GM10248 (cell line): ENCODE results near the gene NPDC1.

Source experiments
- CTCF ChIA-PET: fragments of 300-600 bp; sonication (Branson Sonifier 250); formaldehyde crosslinking; extraction: SDS; loops from one replicate; lab custom pipeline; 2021; ENCODE audit warnings: antibody characterized with exemption; lab: Yijun Ruan, JAX
- POLR2A ChIA-PET: fragments of 350-650 bp; sonication (Branson Sonifier 250); formaldehyde crosslinking; extraction: SDS; loops from one replicate; lab custom pipeline; 2020; ENCODE audit warnings: antibody characterized with exemption; lab: Yijun Ruan, JAX
- DNase-seq: peaks from one replicate; pipeline ENCODE4 v3.0.0; 2012; ENCODE audit errors: extremely low spot score
- TF ChIP-seq, protein P1 (sequence below): IDR thresholded peaks from 2 replicates; pipeline ENCODE4 v1.5.1; 2012; ENCODE audit warnings: mild to moderate bottlenecking, low read depth; ENCODE audit errors: extremely low read depth, missing control alignments, control extremely low read depth

Gene NPDC1

DNA sequence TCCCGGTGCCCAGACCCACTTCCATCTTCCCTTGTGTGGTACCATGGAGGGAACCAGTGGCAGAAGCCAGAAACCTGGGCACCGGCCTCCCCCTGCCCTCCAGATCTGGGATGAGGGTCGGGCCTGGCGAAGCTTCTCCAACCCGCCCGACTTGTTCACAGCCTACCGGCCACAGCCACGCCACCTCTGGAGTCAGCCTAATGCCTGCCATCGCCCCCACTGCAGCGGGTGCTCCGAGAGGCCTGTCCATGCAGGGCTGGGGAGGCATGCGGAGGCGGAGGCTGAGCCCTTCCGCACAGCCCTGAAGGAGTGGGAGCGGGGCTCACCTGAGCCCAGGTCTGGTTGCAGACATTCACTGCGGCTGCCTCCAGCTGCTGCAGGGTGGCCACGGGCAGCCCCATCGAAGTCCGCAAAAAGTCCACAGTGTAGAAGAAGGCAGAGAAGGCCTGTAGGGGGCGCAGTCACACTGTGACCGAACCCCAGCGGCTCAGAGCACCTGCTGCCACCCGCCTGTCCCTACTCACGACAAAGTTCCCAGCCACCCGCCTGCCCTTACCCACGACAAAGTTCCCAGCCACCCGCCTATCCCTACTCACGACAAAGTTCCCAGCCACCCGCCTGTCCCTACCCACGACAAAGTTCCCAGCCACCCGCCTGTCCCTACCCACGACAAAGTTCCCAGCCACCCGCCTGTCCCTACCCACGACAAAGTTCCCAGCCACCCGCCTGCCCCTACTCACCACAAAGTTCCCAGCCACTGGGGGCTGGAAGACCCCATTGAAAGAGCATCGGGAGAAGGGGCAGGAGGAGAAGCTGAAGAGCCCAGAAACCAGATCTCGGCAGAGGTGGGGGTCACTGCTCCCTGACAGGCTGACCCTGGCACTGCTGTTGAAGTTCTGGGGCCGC is 3.8 kb upstream of the NPDC1 start:
- ChIA-PET CTCF (interaction anchor here (1.1 to 6.1 kb wide), 4 partner anchors 14 to 187 kb away, joined by 3 to 115 read pairs (median 36); partner anchors contain the start of genes FUT7 and SAPCD2), POLR2A (no interaction called here)
- TF ChIP-seq, protein P1, sequence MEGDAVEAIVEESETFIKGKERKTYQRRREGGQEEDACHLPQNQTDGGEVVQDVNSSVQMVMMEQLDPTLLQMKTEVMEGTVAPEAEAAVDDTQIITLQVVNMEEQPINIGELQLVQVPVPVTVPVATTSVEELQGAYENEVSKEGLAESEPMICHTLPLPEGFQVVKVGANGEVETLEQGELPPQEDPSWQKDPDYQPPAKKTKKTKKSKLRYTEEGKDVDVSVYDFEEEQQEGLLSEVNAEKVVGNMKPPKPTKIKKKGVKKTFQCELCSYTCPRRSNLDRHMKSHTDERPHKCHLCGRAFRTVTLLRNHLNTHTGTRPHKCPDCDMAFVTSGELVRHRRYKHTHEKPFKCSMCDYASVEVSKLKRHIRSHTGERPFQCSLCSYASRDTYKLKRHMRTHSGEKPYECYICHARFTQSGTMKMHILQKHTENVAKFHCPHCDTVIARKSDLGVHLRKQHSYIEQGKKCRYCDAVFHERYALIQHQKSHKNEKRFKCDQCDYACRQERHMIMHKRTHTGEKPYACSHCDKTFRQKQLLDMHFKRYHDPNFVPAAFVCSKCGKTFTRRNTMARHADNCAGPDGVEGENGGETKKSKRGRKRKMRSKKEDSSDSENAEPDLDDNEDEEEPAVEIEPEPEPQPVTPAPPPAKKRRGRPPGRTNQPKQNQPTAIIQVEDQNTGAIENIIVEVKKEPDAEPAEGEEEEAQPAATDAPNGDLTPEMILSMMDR = peak; percentile 36
- peak; percentile 70 for DNase-seq

- TF ChIP-seq, protein P1 = no peak
- ChIA-PET CTCF (interaction anchor here (0.6 to 6.1 kb wide), 6 partner anchors 13 to 188 kb away, joined by 3 to 115 read pairs (median 3); partner anchors contain the start of genes FUT7 and SAPCD2), POLR2A (interaction anchor here (1.1 kb wide), 1 partner anchor 192 kb away, joined by 3 read pairs; the partner anchor contains the start of gene TUBB4B)
- DNase-seq = no peak
Measured at GRCh38 chr9:137048655-137049543, 2.9 kb upstream of the NPDC1 start.

DNA sequence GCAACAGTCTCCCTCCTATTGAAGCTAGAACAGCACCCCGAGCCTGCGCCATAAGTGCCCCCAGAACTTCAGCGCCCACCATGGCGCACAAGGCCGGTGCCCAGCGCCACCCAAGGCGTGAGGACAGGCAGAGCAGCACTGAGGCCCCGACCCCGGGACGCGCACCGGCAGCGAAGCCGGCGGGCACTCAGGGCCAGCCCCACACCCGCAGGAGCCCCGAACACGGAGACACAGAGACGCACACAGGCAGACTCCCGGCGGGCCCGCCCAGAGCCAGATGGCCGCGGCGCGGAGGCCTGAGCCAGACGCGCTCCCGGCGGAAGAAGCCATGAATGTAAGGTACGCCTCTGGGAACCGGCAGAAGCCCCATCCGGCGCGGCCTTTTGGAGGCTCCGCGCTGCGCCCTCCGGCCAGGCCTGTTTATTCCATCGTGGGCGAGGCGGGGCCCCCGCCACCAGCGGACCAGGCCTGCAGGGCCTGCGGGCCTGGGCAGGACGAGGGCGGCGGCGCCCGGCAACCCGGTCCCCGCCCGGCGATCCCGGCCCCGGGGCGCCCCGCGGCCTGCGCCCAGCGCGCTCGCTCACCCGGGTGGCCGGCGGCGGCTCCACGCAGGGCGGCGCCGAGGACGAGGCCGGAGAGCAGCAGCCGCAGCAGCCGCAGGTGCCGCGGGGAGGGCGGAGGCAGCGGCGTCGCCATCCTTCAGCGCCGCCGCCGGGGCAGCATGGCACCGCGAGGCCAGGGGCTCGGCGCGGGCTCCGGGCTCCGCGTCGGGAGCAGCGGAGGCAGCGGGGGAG is 486 bp downstream of the NPDC1 start:
- no peak for DNase-seq
- POLR2A ChIA-PET = no interaction called here
- CTCF ChIA-PET = interaction anchor here (1.0 to 6.1 kb wide), 10 partner anchors 9 to 260 kb away, joined by 3 to 115 read pairs (median 7); partner anchors contain the start of genes SAPCD2 and TMEM141
- TF ChIP-seq, protein P1 = no peak

DNA sequence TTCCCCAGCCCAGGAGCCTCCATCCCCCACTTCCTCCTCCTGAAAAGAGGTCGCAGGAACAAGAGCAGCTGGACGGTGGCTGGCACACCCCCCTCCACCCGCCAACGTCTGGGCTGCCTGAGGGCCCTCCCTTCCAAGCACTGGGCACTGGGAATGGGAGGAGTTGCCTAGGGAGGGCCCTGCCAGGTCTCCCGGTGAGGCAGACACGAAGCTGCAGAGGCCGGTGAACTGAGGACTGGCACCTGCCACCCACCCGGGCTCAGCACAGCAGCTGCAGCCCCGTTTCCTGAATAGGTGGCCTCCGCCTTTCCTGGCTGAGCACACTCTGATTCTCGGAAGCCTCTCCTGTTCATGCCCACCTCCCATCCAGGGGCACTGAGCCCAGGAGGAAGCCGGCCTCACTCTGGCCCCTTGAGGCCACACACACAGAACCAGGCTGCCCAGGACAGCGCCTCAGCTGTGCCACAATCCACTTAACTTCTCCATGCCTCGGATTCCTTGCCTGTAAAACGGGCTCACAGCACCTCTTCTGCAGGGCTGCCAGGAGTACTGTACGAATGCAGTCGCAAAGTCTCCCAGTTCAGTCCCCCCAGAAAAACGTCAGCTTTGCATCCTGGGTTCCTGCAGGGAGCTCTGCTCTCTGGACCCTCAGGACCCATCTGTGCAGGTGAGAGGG is 1.3 kb downstream of the NPDC1 start:
- no peak for DNase-seq
- TF ChIP-seq, protein P1 = no peak
- CTCF ChIA-PET = interaction anchor here (1.0 to 2.5 kb wide), 9 partner anchors 8 to 254 kb away, joined by 3 to 18 read pairs (median 4); partner anchors contain the start of gene TMEM141
- POLR2A ChIA-PET = no interaction called here

DNA sequence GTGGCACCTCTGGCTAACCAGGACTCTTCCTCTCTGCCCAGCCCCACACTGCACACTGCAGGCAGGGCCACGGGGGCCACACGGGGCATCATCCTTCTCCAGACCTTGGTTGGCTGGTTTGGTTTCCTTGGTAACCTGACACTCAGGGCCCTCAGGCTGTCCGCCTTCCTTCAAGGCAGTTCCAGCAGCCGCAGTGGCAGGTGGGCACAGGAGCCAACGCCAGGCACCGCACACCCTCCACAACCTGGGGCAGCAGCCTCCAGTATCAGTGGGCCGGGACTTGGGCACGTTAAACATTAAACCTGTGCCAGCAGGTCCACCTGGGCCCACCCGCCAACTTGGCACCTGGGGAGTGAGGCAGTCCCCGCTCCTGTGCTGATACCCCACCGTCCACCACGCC is 1.9 kb downstream of the NPDC1 start:
- DNase-seq = no peak
- CTCF ChIA-PET = interaction anchor here (1.2 to 2.5 kb wide), 6 partner anchors 8 to 253 kb away, joined by 3 to 18 read pairs (median 6); partner anchors contain the start of gene TMEM141
- TF ChIP-seq, protein P1 = no peak
- POLR2A ChIA-PET = no interaction called here
